ENCODE measurements around the gene RNASEL.

The RNASEL gene

DNA sequence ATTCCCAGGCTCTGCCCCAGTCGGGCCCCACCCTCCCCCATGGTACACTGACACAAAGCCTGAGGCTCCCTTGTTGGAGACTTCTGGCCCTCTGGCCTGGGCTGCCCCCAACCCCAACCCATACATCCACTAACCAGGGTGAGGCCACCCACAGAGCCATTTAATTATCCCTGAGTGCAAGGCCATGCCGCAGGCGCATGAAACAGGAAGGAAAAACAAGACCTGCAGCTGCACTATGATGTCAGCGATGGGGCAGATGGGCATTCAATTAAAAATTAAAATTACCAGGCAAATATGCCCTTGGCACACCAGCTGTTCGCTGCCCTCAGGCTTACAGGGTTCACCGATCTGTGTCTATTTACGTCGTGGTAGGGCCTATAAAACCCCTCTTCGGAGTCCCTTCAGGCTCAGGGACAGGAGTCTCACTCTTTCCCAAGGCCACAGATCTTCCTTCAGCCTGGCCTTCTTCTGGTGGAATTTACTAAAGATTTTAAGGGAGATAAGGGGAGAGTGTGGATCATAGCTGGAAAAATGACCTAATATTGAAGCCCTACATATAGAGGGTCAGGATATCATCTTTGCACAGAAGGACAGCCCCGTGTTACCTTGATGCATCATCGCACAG is 44.7 kb upstream of the RNASEL start:
- CTCF ChIA-PET, result interaction anchor here (0.7 kb wide), 2 partner anchors 14 to 159 kb away, joined by 3 read pairs; no protein-coding TSS in a partner anchor
- no peaks in the 10 kb centered on the region for H3K36me3 ChIP-seq (ENCODE audit: control insufficient read depth in 2 of 2, insufficient read depth in 1 of 2, low read length in 2 of 2)
- POLR2A ChIA-PET, result no interaction called here
- peak; percentile 78; the same call in 1 of the 2 replicates for TF ChIP-seq TRIM28 (IDR thresholded peaks at IDR 0.05; ENCODE audit: borderline replicate concordance, low read length)
- TF ChIP-seq ZNF843 (tag by site-specific recombination; IDR thresholded peaks at IDR 0.05), result peak; percentile 91
- no peak for TF ChIP-seq ZNF785 (tag by site-specific recombination; IDR thresholded peaks at IDR 0.05)
- no peak for TF ChIP-seq ZNF23 (tag by site-specific recombination; IDR thresholded peaks at IDR 0.05; ENCODE audit: borderline replicate concordance)
- no peak; the same call in 1 of the 2 replicates for TF ChIP-seq SP2 (tag by site-specific recombination; IDR thresholded peaks at IDR 0.05)
- TF ChIP-seq PRDM1 (tag by site-specific recombination; IDR thresholded peaks at IDR 0.05), result no peak
- TF ChIP-seq ZNF707 (tag by site-specific recombination; IDR thresholded peaks at IDR 0.05), result no peak
- peak; percentile 78 for TF ChIP-seq WT1 (tag by site-specific recombination; IDR thresholded peaks at IDR 0.05)
- TF ChIP-seq ZFP69B (tag by site-specific recombination; IDR thresholded peaks at IDR 0.05), result peak; percentile 64; the same call in 1 of the 2 replicates
- TF ChIP-seq, protein P1, sequence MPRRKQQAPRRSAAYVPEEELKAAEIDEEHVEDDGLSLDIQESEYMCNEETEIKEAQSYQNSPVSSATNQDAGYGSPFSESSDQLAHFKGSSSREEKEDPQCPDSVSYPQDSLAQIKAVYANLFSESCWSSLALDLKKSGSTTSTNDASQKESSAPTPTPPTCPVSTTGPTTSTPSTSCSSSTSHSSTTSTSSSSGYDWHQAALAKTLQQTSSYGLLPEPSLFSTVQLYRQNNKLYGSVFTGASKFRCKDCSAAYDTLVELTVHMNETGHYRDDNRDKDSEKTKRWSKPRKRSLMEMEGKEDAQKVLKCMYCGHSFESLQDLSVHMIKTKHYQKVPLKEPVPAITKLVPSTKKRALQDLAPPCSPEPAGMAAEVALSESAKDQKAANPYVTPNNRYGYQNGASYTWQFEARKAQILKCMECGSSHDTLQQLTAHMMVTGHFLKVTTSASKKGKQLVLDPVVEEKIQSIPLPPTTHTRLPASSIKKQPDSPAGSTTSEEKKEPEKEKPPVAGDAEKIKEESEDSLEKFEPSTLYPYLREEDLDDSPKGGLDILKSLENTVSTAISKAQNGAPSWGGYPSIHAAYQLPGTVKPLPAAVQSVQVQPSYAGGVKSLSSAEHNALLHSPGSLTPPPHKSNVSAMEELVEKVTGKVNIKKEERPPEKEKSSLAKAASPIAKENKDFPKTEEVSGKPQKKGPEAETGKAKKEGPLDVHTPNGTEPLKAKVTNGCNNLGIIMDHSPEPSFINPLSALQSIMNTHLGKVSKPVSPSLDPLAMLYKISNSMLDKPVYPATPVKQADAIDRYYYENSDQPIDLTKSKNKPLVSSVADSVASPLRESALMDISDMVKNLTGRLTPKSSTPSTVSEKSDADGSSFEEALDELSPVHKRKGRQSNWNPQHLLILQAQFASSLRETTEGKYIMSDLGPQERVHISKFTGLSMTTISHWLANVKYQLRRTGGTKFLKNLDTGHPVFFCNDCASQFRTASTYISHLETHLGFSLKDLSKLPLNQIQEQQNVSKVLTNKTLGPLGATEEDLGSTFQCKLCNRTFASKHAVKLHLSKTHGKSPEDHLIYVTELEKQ (tag by site-specific recombination; IDR thresholded peaks at IDR 0.05; ENCODE audit: borderline replicate concordance), result peak; percentile 70; the same call in 1 of the 2 replicates
- no peak for TF ChIP-seq GFI1B (tag by site-specific recombination; IDR thresholded peaks at IDR 0.05)
- TF ChIP-seq ZEB2 (tag by site-specific recombination; IDR thresholded peaks at IDR 0.05), result peak; percentile 87
- TF ChIP-seq ZNF558 (tag by site-specific recombination; IDR thresholded peaks at IDR 0.05), result peak; percentile 52; the same call in 1 of the 2 replicates
- no peak for TF ChIP-seq ZNF350 (tag by site-specific recombination; IDR thresholded peaks at IDR 0.05)
- TF ChIP-seq GLI2 (tag by site-specific recombination; IDR thresholded peaks at IDR 0.05; ENCODE audit: borderline replicate concordance, low read depth), result peak; percentile 59; the same call in 1 of the 2 replicates
- peak; percentile 91 for TF ChIP-seq SP7 (tag by site-specific recombination; IDR thresholded peaks at IDR 0.05)
- TF ChIP-seq, protein P2, sequence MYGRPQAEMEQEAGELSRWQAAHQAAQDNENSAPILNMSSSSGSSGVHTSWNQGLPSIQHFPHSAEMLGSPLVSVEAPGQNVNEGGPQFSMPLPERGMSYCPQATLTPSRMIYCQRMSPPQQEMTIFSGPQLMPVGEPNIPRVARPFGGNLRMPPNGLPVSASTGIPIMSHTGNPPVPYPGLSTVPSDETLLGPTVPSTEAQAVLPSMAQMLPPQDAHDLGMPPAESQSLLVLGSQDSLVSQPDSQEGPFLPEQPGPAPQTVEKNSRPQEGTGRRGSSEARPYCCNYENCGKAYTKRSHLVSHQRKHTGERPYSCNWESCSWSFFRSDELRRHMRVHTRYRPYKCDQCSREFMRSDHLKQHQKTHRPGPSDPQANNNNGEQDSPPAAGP (tag by site-specific recombination; IDR thresholded peaks at IDR 0.05), result peak; percentile 49; the same call in 1 of the 2 replicates
- no peak; the same call in 1 of the 2 replicates for TF ChIP-seq ZNF366 (tag by site-specific recombination; conservative IDR thresholded peaks at IDR 0.05)
- 0 out of 2 replicates have a peak, but pooled peaks have one; percentile 17 for TF ChIP-seq ZNF146 (tag by site-specific recombination; IDR thresholded peaks at IDR 0.05)
- no peak for TF ChIP-seq ZNF133 (tag by site-specific recombination; IDR thresholded peaks at IDR 0.05)
- TF ChIP-seq, protein P3, sequence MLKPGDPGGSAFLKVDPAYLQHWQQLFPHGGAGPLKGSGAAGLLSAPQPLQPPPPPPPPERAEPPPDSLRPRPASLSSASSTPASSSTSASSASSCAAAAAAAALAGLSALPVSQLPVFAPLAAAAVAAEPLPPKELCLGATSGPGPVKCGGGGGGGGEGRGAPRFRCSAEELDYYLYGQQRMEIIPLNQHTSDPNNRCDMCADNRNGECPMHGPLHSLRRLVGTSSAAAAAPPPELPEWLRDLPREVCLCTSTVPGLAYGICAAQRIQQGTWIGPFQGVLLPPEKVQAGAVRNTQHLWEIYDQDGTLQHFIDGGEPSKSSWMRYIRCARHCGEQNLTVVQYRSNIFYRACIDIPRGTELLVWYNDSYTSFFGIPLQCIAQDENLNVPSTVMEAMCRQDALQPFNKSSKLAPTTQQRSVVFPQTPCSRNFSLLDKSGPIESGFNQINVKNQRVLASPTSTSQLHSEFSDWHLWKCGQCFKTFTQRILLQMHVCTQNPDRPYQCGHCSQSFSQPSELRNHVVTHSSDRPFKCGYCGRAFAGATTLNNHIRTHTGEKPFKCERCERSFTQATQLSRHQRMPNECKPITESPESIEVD (tag by site-specific recombination; IDR thresholded peaks at IDR 0.05), result peak; percentile 77
- TF ChIP-seq ZNF561 (tag by site-specific recombination; IDR thresholded peaks at IDR 0.05; ENCODE audit: borderline replicate concordance), result no peak
- TF ChIP-seq ZSCAN23 (tag by site-specific recombination; IDR thresholded peaks at IDR 0.05), result no peak
- 0 out of 2 replicates have a peak, but pooled peaks have one; percentile 47 for TF ChIP-seq ZBTB48 (tag by site-specific recombination; IDR thresholded peaks at IDR 0.05)
- TF ChIP-seq, protein P4, sequence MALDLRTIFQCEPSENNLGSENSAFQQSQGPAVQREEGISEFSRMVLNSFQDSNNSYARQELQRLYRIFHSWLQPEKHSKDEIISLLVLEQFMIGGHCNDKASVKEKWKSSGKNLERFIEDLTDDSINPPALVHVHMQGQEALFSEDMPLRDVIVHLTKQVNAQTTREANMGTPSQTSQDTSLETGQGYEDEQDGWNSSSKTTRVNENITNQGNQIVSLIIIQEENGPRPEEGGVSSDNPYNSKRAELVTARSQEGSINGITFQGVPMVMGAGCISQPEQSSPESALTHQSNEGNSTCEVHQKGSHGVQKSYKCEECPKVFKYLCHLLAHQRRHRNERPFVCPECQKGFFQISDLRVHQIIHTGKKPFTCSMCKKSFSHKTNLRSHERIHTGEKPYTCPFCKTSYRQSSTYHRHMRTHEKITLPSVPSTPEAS (tag by site-specific recombination; IDR thresholded peaks at IDR 0.05), result no peak
- TF ChIP-seq ZNF335 (tag by site-specific recombination; conservative IDR thresholded peaks at IDR 0.05), result peak; percentile 73
- TF ChIP-seq ZNF416 (tag by site-specific recombination; IDR thresholded peaks at IDR 0.05), result no peak
- TF ChIP-seq SALL2 (tag by site-specific recombination; IDR thresholded peaks at IDR 0.05; ENCODE audit: borderline replicate concordance), result no peak
- TF ChIP-seq FEZF1 (tag by site-specific recombination; IDR thresholded peaks at IDR 0.05), result peak; percentile 77
- TF ChIP-seq ZBTB20 (tag by site-specific recombination; IDR thresholded peaks at IDR 0.05), result 0 out of 2 replicates have a peak, but pooled peaks have one; percentile 25
- TF ChIP-seq GLI4 (tag by site-specific recombination; IDR thresholded peaks at IDR 0.05), result no peak

More for the DNA sequence above, 44.7 kb upstream of the RNASEL start:
- no peaks in the 10 kb centered on the region; the same call in 1 of the 2 replicates for H3K4me1 ChIP-seq (ENCODE audit: control insufficient read depth, insufficient read depth, low read length)
- H3K4me3 ChIP-seq (ENCODE audit: low read depth, low read length), result no peak overlapping the region
- peak overlapping the region; percentile 4; the same call in 1 of the 2 replicates for H3K27ac ChIP-seq (ENCODE audit: extremely low read depth, low read depth, low read length)
- H3K9me3 ChIP-seq (ENCODE audit: control insufficient read depth, insufficient read depth, low read depth, low read length), result no peaks in the 10 kb centered on the region

Measured in HEK293 (cell line).